Liver (tissue), 3 donors: ENCODE results near the gene AFAP1.

ENCODE experiments used
- ATF3 ChIP-seq: IDR thresholded peaks from 2 replicates; pipeline ENCODE4 v1.6.1; 2016; ENCODE audit warnings: antibody characterized with exemption
- CTCF ChIP-seq: fragments of 150-350 bp; IDR thresholded peaks from 2 replicates; pipeline ENCODE4 v1.5.1; 2017; ENCODE audit warnings: improper control_type of control experiment, low read depth, low read length; ENCODE audit not compliant: missing input control
- EGR1 ChIP-seq, 2 donors: IDR thresholded peaks; 2 replicates each; pipeline ENCODE4 v1.6.1; 2016 to 2018; ENCODE audit warnings: antibody characterized with exemption in 2 of 2, low read depth in 2 of 2
- GABPA ChIP-seq, 2 donors: IDR thresholded peaks in 1 of 2; conservative IDR thresholded peaks in 1 of 2; 2 replicates each; pipeline ENCODE4 v1.6.1; 2016; ENCODE audit warnings: antibody characterized with exemption in 2 of 2, mild to moderate bottlenecking in 1 of 2, moderate library complexity in 1 of 2
- HNF4A ChIP-seq, 2 donors: conservative IDR thresholded peaks; 2 replicates each; pipeline ENCODE4 v1.6.1; 2016; ENCODE audit warnings: antibody characterized with exemption in 2 of 2, mild to moderate bottlenecking in 2 of 2
- JUND ChIP-seq, 2 donors: IDR thresholded peaks; 2 replicates each; pipeline ENCODE4 v1.6.1; 2016; ENCODE audit warnings: antibody characterized with exemption in 2 of 2
- MAX ChIP-seq: IDR thresholded peaks from 2 replicates; pipeline ENCODE4 v1.6.1; 2016; ENCODE audit warnings: antibody characterized with exemption
- RAD21 ChIP-seq, 2 donors: IDR thresholded peaks; 2 replicates each; pipeline ENCODE4 v1.6.1; 2016; ENCODE audit warnings: antibody characterized with exemption in 2 of 2, mild to moderate bottlenecking in 2 of 2
- REST ChIP-seq: IDR thresholded peaks from 2 replicates; pipeline ENCODE4 v1.6.1; 2016; ENCODE audit warnings: antibody characterized with exemption, mild to moderate bottlenecking
- RXRA ChIP-seq, 2 donors: IDR thresholded peaks; 2 replicates each; pipeline ENCODE4 v1.6.1; 2017 to 2018; ENCODE audit warnings: antibody characterized with exemption in 2 of 2, mild to moderate bottlenecking in 1 of 2
- SP1 ChIP-seq: IDR thresholded peaks from 2 replicates; pipeline ENCODE4 v1.6.1; 2018; ENCODE audit warnings: antibody characterized with exemption, mild to moderate bottlenecking
- TAF1 ChIP-seq: conservative IDR thresholded peaks from 2 replicates; pipeline ENCODE4 v1.6.1; 2016; ENCODE audit warnings: antibody characterized with exemption, mild to moderate bottlenecking
- YY1 ChIP-seq: IDR thresholded peaks from 2 replicates; pipeline ENCODE4 v1.6.1; 2016; ENCODE audit warnings: antibody characterized with exemption, mild to moderate bottlenecking
- ZBTB33 ChIP-seq: IDR thresholded peaks from 2 replicates; pipeline ENCODE4 v1.6.1; 2016; ENCODE audit warnings: antibody characterized with exemption
- donor health status: healthy.
- donor health status: healthy.

GRCh38 chr4:7739918-7740865 lies 199.5 kb downstream of the AFAP1 start:
- TF ChIP-seq REST (no peak), TAF1 (no peak), CTCF (no peak), HNF4A (conservative IDR thresholded peaks at IDR 0.05) (no peak), ZBTB33 (no peak), RAD21 (IDR thresholded peaks at IDR 0.05) (no peak), SP1 (no peak), YY1 (no peak), ATF3 (no peak), MAX (no peak), GABPA (IDR thresholded peaks at IDR 0.05 in 1 of 2, conservative IDR thresholded peaks at IDR 0.05 in 1 of 2) (no peak), EGR1 (IDR thresholded peaks at IDR 0.05; ENCODE audit: low read depth in 2 of 2) (no peak), RXRA (IDR thresholded peaks at IDR 0.05) (no peak), JUND (IDR thresholded peaks at IDR 0.05) (no peak)
